ENCODE data around the gene WNT8B. TPM values are rescaled to one million over a fixed set of nuclear protein-coding genes. Genes with fewer than 3 reads are reported as not detected.

The WNT8B gene
- total and polyA plus RNA-seq, 9 of the 15 experiments (the other 6 are each of a cell fraction or from before 2014, with no cell fraction given) = not detected

- no peak for FAIRE-seq
- ChIA-PET POLR2A (interaction anchor here (0.8 kb wide), 1 partner anchor 633 kb away, joined by 3 read pairs; no protein-coding TSS in a partner anchor), CTCF (ENCODE audit: low intra/inter-chr PET ratio) (interaction anchor here (0.6 to 3.7 kb wide), 4 partner anchors 74 to 217 kb away, joined by 3 to 44 read pairs (median 6); no protein-coding TSS in a partner anchor)
- Histone ChIP-seq H3K27ac (ENCODE audit: extremely low read depth, low read depth, low read length) (no peak overlapping the region), H3K4me1 (replicated peaks in 1 of 2; ENCODE audit: control insufficient read depth in 2 of 2, insufficient read depth in 2 of 2, low read length in 2 of 2) (peaks cover 0 to 4% of the 10 kb centered on the region in 2 experiments; a peak in 2 of 5 replicates), H3K4me3 (no peak overlapping the region), H3K4me2 (ENCODE audit: insufficient read depth, low read length) (no peak overlapping the region), H3K9ac (ENCODE audit: insufficient read depth in 1 of 2, low read depth in 2 of 2, low read length in 2 of 2) (no peak overlapping the region), H3K79me2 (ENCODE audit: control insufficient read depth, insufficient read depth, low read length) (no peaks in the 10 kb centered on the region), H4K20me1 (replicated peaks; ENCODE audit: control insufficient read depth, insufficient read depth, low read length) (no peaks in the 10 kb centered on the region), H2AFZ (ENCODE audit: low read depth, low read length) (no peak overlapping the region), H3K36me3 (ENCODE audit: control insufficient read depth, insufficient read depth, low read length) (no peaks in the 10 kb centered on the region), H3K9me1 (ENCODE audit: control insufficient read depth, insufficient read depth, low read length) (no peaks in the 10 kb centered on the region), H3K27me3 (ENCODE audit: control insufficient read depth in 2 of 2, insufficient read depth in 2 of 2, low read length in 2 of 2) (no peaks in the 10 kb centered on the region), H3K9me3 (replicated peaks; ENCODE audit: control insufficient read depth, insufficient read depth, low read depth, low read length) (no peaks in the 10 kb centered on the region)
- intact Hi-C loops (cut with micrococcal nuclease) (loop anchor here (1.0 to 2.0 kb wide), 2 partner anchors 75 to 165 kb away; no protein-coding TSS in a partner anchor), in situ Hi-C loops (cut with MboI) (loop anchor here (5.0 to 10.0 kb wide), 3 partner anchors 71 to 663 kb away; no protein-coding TSS in a partner anchor)
- BruUV-seq (replicated peaks) = no TSS peak
- TF ChIP-seq NFATC3 (IDR thresholded peaks at IDR 0.05) = no peak
- no peak for TF ChIP-seq PTRF (tag; IDR thresholded peaks at IDR 0.05)
- TF ChIP-seq ZNF780A (CRISPR knock-in tag; IDR thresholded peaks at IDR 0.05) = no peak
- TF ChIP-seq FOXJ3 (CRISPR knock-in tag; IDR thresholded peaks at IDR 0.05) = no peak
- no peak for TF ChIP-seq XRCC5 (IDR thresholded peaks at IDR 0.05; ENCODE audit: low read depth, low read length)
- no peak for TF ChIP-seq ZSCAN29 (IDR thresholded peaks at IDR 0.05)
- no peak for TF ChIP-seq THRA (IDR thresholded peaks at IDR 0.05)
- no peak for TF ChIP-seq PPARD (CRISPR knock-in tag; IDR thresholded peaks at IDR 0.05)
- TF ChIP-seq FOXA1 (IDR thresholded peaks at IDR 0.05; ENCODE audit: borderline replicate concordance) = no peak
- TF ChIP-seq DACH1 (IDR thresholded peaks at IDR 0.05; ENCODE audit: partially characterized antibody) = no peak
- TF ChIP-seq GABPA (tag; conservative IDR thresholded peaks at IDR 0.05; ENCODE audit: low read depth) = no peak
- TF ChIP-seq EP400 (IDR thresholded peaks at IDR 0.05) = no peak
- TF ChIP-seq CHD2 (IDR thresholded peaks at IDR 0.05; ENCODE audit: low read depth, low read length) = no peak
- TF ChIP-seq KLF6 (CRISPR knock-in tag; IDR thresholded peaks at IDR 0.05; ENCODE audit: borderline replicate concordance) = no peak
- TF ChIP-seq ZC3H11A (IDR thresholded peaks at IDR 0.05; ENCODE audit: low read depth, low read length) = no peak
- no peak for ATAC-seq
- WGBS (ENCODE audit: insufficient coverage, low coverage, missing lambda C conversion rate) = 0% methylated on average over 1 of the region's 1 CpG
- DNase-seq (ENCODE audit: extremely low read depth in 1 of 4, low spot score in 3 of 4) = no peak
Measured at GRCh38 chr10:100508266-100508665, 45.5 kb downstream of the WNT8B start.
